Thyroid gland (tissue), 4 donors: ENCODE results near the gene NUDT3.

ENCODE experiments used
- CTCF ChIP-seq, 6 experiments: fragments of 200-600 bp in 3 of 6; fragments of 450-650 bp in 3 of 6; sonication (generic) in 3 of 6; IDR thresholded peaks; one replicate each; pipeline ENCODE4 v1.5.1; 2016 to 2019; ENCODE audit warnings: antibody characterized with exemption in 6 of 6, mild to moderate bottlenecking in 2 of 6, inconsistent platforms in 1 of 6, moderate library complexity in 1 of 6
- POLR2A ChIP-seq, 2 donors: fragments of 450-650 bp; IDR thresholded peaks; one replicate each; pipeline ENCODE4 v1.6.1; 2017; ENCODE audit warnings: antibody characterized with exemption in 2 of 2, mild to moderate bottlenecking in 2 of 2, moderate library complexity in 1 of 2

GRCh38 chr6:34305497-34305896, 87.0 kb downstream of the NUDT3 start:
- TF ChIP-seq CTCF (IDR thresholded peaks at IDR 0.05) (no peak), POLR2A (IDR thresholded peaks at IDR 0.05) (no peak)
